ENCODE measurements around the gene SLN. TPM values are rescaled to one million over a fixed set of nuclear protein-coding genes. Genes with fewer than 3 reads are reported as not detected.

SLN gene
- total RNA-seq, 4 donors from 2014 or later: 586 to 5,775 (median 2,747) TPM

GRCh38 chr11:107706531-107706930 is 5.3 kb downstream of the SLN start:
- TF ChIP-seq CTCF (IDR thresholded peaks at IDR 0.05 in 4 of 5, conservative IDR thresholded peaks at IDR 0.05 in 1 of 5): no peak
- DNase-seq (no peak), ATAC-seq (no peak)
- peaks cover 51 to 62% of the 10 kb centered on the region in 2 donors for H3K4me1 ChIP-seq
- H3K9me3 ChIP-seq: no peaks in the 10 kb centered on the region
- no peak overlapping the region for H3K4me3 ChIP-seq
- no peaks in the 10 kb centered on the region for H3K36me3 ChIP-seq
- in situ Hi-C loops (cut with MboI; ENCODE audit: low sequenced_read_pairs in 4 of 4) (loop anchor here in 1 of 4 donors (10.0 kb wide), 1 partner anchor 418 kb away; the partner anchor contains the start of gene ACAT1), intact Hi-C loops (cut with DNase I; ENCODE audit: low total_unique reads) (loop anchor here (5.0 to 10.0 kb wide), 3 partner anchors 36 to 416 kb away; partner anchors contain the start of gene ACAT1)
- peak overlapping the region; percentile 83 to 93 (median 86) for H3K27ac ChIP-seq
- H3K27me3 ChIP-seq: no peaks in the 10 kb centered on the region

- no peaks in the 10 kb centered on the region for H3K36me3 ChIP-seq
- ATAC-seq (peak; percentile 83 to 90), DNase-seq (peak; percentile 74 to 82)
- in situ Hi-C loops (cut with MboI; ENCODE audit: low sequenced_read_pairs in 4 of 4) (loop anchor here in 1 of 4 donors (10.0 kb wide), 1 partner anchor 420 kb away; the partner anchor contains the start of gene ACAT1), intact Hi-C loops (cut with DNase I; ENCODE audit: low total_unique reads) (loop anchor here (5.0 to 10.0 kb wide), 3 partner anchors 37 to 417 kb away; partner anchors contain the start of gene ACAT1)
- H3K27ac ChIP-seq: peak overlapping the region; percentile 83 to 93 (median 86)
- H3K9me3 ChIP-seq: no peaks in the 10 kb centered on the region
- peaks cover 51 to 60% of the 10 kb centered on the region in 2 donors for H3K4me1 ChIP-seq
- no peak for TF ChIP-seq CTCF (IDR thresholded peaks at IDR 0.05 in 4 of 5, conservative IDR thresholded peaks at IDR 0.05 in 1 of 5)
- peak in 1 of 2 donors; percentile 17 for TF ChIP-seq POLR2A (IDR thresholded peaks at IDR 0.05)
- no peak overlapping the region for H3K4me3 ChIP-seq
- no peaks in the 10 kb centered on the region for H3K27me3 ChIP-seq
These were observed 6.8 kb downstream of the SLN start for GRCh38 chr11:107705027-107705426.

DNA sequence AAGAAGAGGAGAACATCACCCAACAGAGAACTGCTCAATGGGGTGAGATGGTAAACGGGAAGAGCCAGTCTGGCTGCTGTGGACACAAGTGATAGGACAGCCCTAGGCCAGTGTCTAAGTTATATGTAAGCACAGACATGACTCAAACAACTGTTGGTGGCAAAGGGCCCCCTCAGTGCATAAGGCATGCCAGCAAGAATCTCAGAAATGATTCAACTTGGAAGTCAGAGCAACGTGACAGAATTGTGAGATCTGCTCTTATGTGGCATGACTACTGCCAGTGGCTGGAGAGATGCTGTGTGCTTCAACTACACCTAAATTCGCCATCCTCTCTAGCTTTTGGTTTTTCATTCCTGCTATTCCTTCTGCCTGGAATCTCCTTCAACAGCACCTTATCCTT is 7.4 kb downstream of the SLN start:
- Histone ChIP-seq H3K27ac (peak overlapping the region; percentile 83 to 93 (median 86)), H3K36me3 (no peaks in the 10 kb centered on the region), H3K4me1 (peaks cover 51 to 55% of the 10 kb centered on the region in 2 donors), H3K27me3 (no peaks in the 10 kb centered on the region), H3K9me3 (no peaks in the 10 kb centered on the region), H3K4me3 (no peak overlapping the region)
- DNase-seq: no peak
- ATAC-seq: no peak
- intact Hi-C loops (cut with DNase I; ENCODE audit: low total_unique reads) (loop anchor here (10.0 kb wide), 1 partner anchor 330 kb away; no protein-coding TSS in a partner anchor), in situ Hi-C loops (cut with MboI; ENCODE audit: low sequenced_read_pairs in 4 of 4) (loop anchor here in 1 of 4 donors (10.0 kb wide), 1 partner anchor 420 kb away; the partner anchor contains the start of gene ACAT1)
- TF ChIP-seq POLR2A (IDR thresholded peaks at IDR 0.05) (no peak), CTCF (IDR thresholded peaks at IDR 0.05 in 4 of 5, conservative IDR thresholded peaks at IDR 0.05 in 1 of 5) (no peak)

DNA sequence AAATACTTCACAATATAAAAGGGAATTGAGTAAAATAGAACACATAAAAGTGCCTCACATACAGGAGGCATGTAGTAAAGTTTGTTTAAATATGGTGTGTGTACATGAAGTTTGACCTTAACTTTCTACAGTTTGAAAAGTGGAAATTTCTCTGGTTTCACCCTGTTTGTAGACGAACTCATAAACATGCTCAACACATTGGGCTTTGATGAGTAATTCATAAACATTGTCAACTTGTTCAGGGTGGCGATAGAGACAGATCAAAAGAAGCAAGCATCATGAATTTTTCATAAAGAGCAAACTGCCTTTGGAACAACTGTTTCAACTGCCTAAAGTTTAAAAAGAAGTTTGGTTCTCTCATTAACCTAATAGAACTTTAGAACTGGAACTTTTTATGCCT is 9.1 kb downstream of the SLN start:
- Histone ChIP-seq H3K27ac (peak overlapping the region; percentile 83 to 93 (median 86)), H3K9me3 (no peaks in the 10 kb centered on the region), H3K36me3 (no peaks in the 10 kb centered on the region), H3K4me3 (no peak overlapping the region), H3K27me3 (no peaks in the 10 kb centered on the region), H3K4me1 (peaks cover 38 to 48% of the 10 kb centered on the region in 2 donors)
- no peak for DNase-seq
- no peak for TF ChIP-seq POLR2A (IDR thresholded peaks at IDR 0.05)
- TF ChIP-seq CTCF (IDR thresholded peaks at IDR 0.05 in 4 of 5, conservative IDR thresholded peaks at IDR 0.05 in 1 of 5): no peak
- intact Hi-C loops (cut with DNase I; ENCODE audit: low total_unique reads): loop anchor here (10.0 kb wide), 1 partner anchor 332 kb away; no protein-coding TSS in a partner anchor
- in situ Hi-C loops (cut with MboI; ENCODE audit: low sequenced_read_pairs in 4 of 4): loop anchor here in 1 of 4 donors (10.0 kb wide), 1 partner anchor 422 kb away; the partner anchor contains the start of gene ACAT1
- no peak for ATAC-seq

All from gastrocnemius medialis (tissue), 4 donors.